Measurements from ENCODE around the gene GLDC. TPM values are rescaled to one million over a fixed set of nuclear protein-coding genes. Genes with fewer than 3 reads are reported as not detected.

GLDC gene
- total RNA-seq, 1 donor from 2014 or later: 8.9 TPM

GRCh38 chr9:6632516-6633183 is 12.9 kb downstream of the GLDC start:
- H3K4me3 Mint-ChIP-seq (ENCODE audit: unreplicated experiment): no peak overlapping the region
- no peak overlapping the region for H2AFZ ChIP-seq (ENCODE audit: low read depth, low read length)
- peaks cover 2% of the 10 kb centered on the region for H3K27me3 Mint-ChIP-seq (ENCODE audit: low read depth, unreplicated experiment)
- H3K4me1 ChIP-seq (ENCODE audit: insufficient read depth, low read length): no peaks in the 10 kb centered on the region
- no peak overlapping the region for H3K27ac ChIP-seq (ENCODE audit: low read depth, low read length)
- no peaks in the 10 kb centered on the region for H3K36me3 ChIP-seq (ENCODE audit: insufficient read depth, low read length)
- FAIRE-seq (no peak), DNase-seq (ENCODE audit: low read depth) (no peak)
- no peak overlapping the region for H3K27ac Mint-ChIP-seq (ENCODE audit: unreplicated experiment)
- H3K36me3 Mint-ChIP-seq (ENCODE audit: low read depth, unreplicated experiment): no peaks in the 10 kb centered on the region
- no peak overlapping the region for H3K9ac ChIP-seq (ENCODE audit: low read length)
- H3K9me3 Mint-ChIP-seq (ENCODE audit: unreplicated experiment): no peaks in the 10 kb centered on the region
- no peak overlapping the region for H3K4me3 ChIP-seq (ENCODE audit: insufficient read depth, low read depth, low read length)
- no peak overlapping the region for H3K4me2 ChIP-seq (ENCODE audit: low read length)
- peaks cover 3% of the 10 kb centered on the region for H3K4me1 Mint-ChIP-seq (ENCODE audit: low read depth, unreplicated experiment)
- H3K27me3 ChIP-seq (ENCODE audit: insufficient read depth, low read length): no peaks in the 10 kb centered on the region
- no peak for TF ChIP-seq CTCF (IDR thresholded peaks at IDR 0.05; ENCODE audit: insufficient read depth, low read depth, low read length)
- no peak for TF ChIP-seq EZH2 (IDR thresholded peaks at IDR 0.05; ENCODE audit: insufficient read depth, low read length)
- no peaks in the 10 kb centered on the region for H3K9me3 ChIP-seq (ENCODE audit: insufficient read depth, low read depth, low read length)
- no peaks in the 10 kb centered on the region for H4K20me1 ChIP-seq (ENCODE audit: insufficient read depth, low read length)
- H3K79me2 ChIP-seq (ENCODE audit: insufficient read depth, low read length): no peaks in the 10 kb centered on the region

GRCh38 chr9:6631207-6631512 is 14.4 kb downstream of the GLDC start:
- H4K20me1 ChIP-seq (ENCODE audit: insufficient read depth, low read length): no peaks in the 10 kb centered on the region

More at GRCh38 chr9:6631207-6631512, 14.4 kb downstream of the GLDC start:
- no peak for TF ChIP-seq CTCF (IDR thresholded peaks at IDR 0.05; ENCODE audit: insufficient read depth, low read depth, low read length)
- TF ChIP-seq EZH2 (IDR thresholded peaks at IDR 0.05; ENCODE audit: insufficient read depth, low read length): no peak
- Mint-ChIP-seq H3K27me3 (ENCODE audit: low read depth, unreplicated experiment) (peaks cover 2% of the 10 kb centered on the region), H3K36me3 (ENCODE audit: low read depth, unreplicated experiment) (no peaks in the 10 kb centered on the region), H3K4me3 (ENCODE audit: unreplicated experiment) (no peak overlapping the region), H3K27ac (ENCODE audit: unreplicated experiment) (no peak overlapping the region), H3K4me1 (ENCODE audit: low read depth, unreplicated experiment) (peaks cover 3% of the 10 kb centered on the region), H3K9me3 (ENCODE audit: unreplicated experiment) (no peaks in the 10 kb centered on the region)
- Histone ChIP-seq H3K27ac (ENCODE audit: low read depth, low read length) (no peak overlapping the region), H3K4me2 (ENCODE audit: low read length) (no peak overlapping the region), H3K4me1 (ENCODE audit: insufficient read depth, low read length) (no peaks in the 10 kb centered on the region), H3K27me3 (ENCODE audit: insufficient read depth, low read length) (no peaks in the 10 kb centered on the region), H3K4me3 (ENCODE audit: insufficient read depth, low read depth, low read length) (no peak overlapping the region), H3K36me3 (ENCODE audit: insufficient read depth, low read length) (no peaks in the 10 kb centered on the region), H2AFZ (ENCODE audit: low read depth, low read length) (no peak overlapping the region), H3K9me3 (ENCODE audit: insufficient read depth, low read depth, low read length) (no peaks in the 10 kb centered on the region), H3K9ac (ENCODE audit: low read length) (no peak overlapping the region), H3K79me2 (ENCODE audit: insufficient read depth, low read length) (no peaks in the 10 kb centered on the region)
- FAIRE-seq (no peak), DNase-seq (ENCODE audit: low read depth) (no peak)
